Ishikawa (cell line): ENCODE results near the gene PRKAR2B.

Experiments used
- EP300 ChIP-seq: IDR thresholded peaks from 2 replicates; pipeline ENCODE4 v1.6.1; 2012; ENCODE audit warnings: borderline replicate concordance
- NFIC ChIP-seq: IDR thresholded peaks from 2 replicates; pipeline ENCODE4 v1.6.1; 2012
- TAF1 ChIP-seq: IDR thresholded peaks from 2 replicates; pipeline ENCODE4 v1.6.1; 2012; ENCODE audit warnings: low read depth, mild to moderate bottlenecking

- TF ChIP-seq TAF1, result no peak
- TF ChIP-seq EP300, result no peak
- no peak for TF ChIP-seq NFIC
These were observed 20.9 kb upstream of the PRKAR2B start for GRCh38 chr7:107023522-107024151.
